Measurements from ENCODE around the gene TMEM59L.

GRCh38 chr19:18566953-18567352 is 45.7 kb upstream of the TMEM59L start:
- TF ChIP-seq POLR2AphosphoS5 (IDR thresholded peaks at IDR 0.05; ENCODE audit: low read depth, low read length) (no peak), POLR2A (IDR thresholded peaks at IDR 0.05; ENCODE audit: low read depth, low read length) (no peak)

Measured in GM12891 (cell line).